Ramos (cell line): ENCODE measurements around the gene NISCH.

Experiments
- in situ Hi-C: fragments of 300-500 bp; cut with MboI; formaldehyde crosslinking; loops from one replicate; pipeline ENCODE4 v1.14.3; 2022; ENCODE audit warnings: low sequenced_read_pairs; ENCODE audit not compliant: unreplicated experiment

The NISCH gene

DNA sequence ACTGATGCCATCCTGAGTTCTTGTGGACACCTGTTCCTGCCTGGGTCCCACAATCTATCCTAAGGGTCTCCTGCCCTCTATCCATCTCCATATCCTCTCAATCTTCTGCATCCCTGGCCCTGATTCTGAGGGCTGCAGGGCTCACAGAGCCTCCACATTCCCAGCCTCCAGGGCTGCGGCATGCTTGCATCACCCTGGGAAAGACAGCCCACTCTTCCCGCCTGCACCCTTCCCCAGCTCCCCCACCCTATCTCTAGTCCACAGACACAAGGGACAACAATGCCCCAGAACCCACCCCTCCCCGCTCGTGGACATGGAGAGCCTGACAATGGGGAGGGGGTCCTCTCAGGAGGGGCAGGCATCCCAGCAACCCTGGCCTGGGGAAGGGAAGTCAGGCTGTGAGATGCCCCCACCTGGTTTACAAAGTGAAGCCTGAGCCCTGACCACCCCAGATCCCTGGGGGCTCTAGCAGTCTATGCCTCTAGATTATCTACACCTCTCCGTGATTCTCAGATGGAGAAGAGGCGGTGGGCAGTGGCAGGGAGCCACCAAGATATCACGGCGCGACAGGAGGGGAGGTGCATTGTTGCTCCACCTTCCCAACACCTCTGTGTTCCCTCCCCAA, 20.8 kb upstream of the NISCH start:
- in situ Hi-C loops: no loop called here

DNA sequence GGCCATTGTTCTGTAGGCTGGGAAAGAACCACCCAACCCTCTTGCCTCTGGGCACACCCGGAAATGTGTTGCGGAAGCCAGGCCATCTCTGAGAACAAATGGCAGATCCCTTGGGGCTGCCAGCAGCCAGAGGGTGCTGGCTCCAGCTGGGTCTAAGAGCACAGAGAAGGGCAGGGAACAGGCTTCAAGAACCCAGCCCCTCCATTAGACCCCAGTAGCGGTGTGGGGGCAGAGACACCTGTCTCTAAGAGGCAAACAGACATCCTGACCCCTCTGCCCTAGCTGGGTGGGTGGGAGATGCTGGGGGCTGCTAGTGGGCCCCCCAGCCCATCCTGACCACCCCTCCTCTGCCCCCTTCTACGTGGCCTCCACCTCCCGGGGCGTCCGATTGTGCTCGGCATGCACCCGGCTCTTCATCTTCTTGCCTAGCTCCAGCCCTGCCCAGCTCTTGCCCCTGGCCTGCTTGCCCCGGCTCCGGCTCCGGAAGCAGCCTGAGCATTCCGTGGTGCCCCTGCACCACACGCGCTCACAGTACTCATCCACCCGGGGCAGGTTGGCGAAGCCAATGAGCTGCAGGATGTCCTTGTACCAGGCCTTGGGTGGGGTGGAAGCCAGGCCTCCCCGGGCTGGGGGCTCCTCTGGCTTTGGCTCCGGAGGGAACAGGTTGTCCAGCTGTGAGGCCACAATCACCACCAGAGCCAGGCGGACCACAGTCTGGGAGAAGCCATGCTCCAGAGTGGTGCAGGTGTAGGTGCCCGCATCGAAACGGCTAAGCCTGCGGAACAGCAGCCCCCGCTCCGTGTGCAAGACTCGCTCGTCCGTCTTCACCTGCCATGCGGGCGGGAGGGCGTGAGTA, 19.9 kb upstream of the NISCH start:
- in situ Hi-C loops: no loop called here

DNA sequence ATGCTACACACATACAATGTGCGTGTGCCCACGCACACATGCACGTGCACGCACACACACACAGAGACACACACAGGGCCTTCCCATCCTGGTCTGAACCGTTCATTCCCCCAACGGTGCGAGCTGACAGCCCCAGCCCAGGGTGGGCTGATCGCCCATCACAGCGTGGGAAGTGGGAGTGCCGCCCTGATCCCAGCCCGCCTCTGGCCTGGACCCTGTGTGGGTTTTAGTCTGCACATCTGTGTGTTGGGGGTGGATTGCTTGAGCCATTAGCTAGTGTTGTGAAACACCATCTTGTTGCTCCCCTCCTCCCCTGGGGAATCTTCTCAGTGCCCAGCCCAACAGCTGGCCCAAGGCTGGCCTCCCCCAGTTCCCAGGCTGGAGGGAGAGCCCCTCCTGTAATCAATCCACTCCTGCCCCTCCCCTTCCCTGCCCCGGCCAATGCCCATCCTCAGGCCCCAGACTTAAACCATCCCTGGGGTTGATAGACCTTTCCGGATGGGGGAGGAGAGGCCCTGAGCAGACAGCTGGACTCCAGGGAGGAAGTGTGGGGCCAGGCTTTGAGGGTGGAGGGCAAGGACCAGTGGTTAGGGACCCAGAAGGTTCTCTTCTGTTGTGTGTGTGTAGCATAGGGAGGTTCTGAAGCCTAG, 18.8 kb upstream of the NISCH start:
- in situ Hi-C loops: no loop called here

DNA sequence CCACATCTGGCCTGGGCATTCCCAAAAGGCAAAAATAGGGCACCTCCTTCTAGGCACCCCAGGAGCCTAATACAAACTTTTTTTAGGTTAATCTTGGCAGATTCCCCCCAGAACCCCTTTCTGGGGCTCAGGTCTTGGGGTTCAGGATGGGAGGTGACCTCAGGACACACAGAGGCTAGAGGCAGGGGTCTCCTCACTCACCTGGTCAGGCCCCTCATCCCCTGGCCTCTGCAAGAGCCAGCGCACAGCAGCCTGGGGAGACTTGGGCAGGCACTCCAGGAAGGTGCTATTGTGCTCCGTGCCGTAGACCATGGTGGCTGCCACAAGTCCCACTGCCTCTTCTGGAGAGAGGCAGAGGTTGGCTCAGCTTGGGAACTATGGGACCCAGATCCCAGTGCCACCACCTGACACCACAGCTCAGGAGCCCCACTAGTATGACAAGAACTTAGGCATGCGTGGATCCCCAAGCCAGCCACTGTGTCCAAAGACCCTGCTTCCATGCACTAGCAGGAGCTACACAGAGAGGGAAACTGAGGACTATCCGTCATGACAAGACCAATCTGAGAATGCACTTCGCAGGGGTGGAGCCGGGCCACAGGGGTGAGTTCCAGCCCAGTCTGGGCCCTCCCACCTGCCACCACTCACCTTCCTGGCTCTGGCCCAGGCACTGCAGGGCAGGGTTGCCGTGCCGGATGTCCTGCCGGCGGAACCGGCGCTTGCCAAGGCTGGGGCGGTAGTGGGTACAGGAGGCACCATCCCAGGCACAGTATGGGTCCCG, 17.9 kb upstream of the NISCH start:
- in situ Hi-C loops: no loop called here

DNA sequence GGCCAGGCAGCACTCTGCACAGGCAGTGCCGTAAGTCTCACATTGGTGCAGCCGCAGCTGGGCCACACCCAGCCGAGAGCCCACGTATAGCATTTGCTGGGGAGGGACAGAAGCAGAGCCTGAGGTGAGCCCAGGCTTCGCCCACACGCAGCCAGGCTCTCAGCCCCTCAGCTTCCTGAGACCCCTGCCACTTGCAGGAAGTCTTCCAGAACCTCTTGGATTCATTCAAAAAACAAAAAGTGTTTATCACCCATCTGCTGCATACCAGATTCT, 17.4 kb upstream of the NISCH start:
- in situ Hi-C loops: no loop called here

DNA sequence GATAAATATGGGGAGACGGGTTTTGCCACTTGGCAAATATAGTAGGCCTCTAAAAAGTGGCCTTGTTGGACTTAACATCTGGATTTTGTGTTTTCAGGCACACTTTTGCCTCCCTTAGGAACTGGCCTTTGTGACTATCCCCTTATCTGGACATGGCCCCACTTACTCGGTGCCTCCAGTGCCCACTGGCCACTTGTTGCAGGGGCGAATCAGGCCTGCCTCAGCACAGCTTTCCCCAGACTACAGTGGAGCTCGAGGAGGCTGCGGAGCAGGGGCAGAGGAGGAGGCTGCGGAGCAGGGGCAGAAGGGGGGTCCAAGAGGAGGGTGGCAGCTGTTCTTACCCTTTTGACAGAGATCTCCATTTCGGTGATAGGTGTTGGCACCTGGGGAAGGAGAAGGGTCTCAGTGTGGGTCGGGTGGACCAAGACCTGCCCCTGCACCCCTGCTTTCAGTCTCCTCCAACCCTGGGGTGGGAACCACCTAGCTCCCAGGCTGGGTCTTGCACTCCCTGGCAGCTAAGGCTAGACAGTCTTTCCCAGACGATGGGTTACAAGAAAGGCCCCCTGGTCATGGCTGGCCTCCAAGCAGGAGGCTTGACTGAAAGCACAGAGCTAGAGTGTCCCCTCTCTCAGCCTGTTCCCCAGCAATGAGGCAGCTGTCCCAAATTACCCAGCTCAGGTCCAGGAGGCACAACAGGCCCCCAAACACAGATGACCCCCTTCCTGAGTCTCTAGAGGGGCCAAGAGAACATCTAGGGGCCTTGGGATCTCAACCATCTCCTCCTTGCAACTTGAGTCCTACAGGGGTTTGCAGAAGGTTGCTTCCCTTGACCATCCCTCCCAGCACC, 16.6 kb upstream of the NISCH start:
- in situ Hi-C loops: no loop called here

DNA sequence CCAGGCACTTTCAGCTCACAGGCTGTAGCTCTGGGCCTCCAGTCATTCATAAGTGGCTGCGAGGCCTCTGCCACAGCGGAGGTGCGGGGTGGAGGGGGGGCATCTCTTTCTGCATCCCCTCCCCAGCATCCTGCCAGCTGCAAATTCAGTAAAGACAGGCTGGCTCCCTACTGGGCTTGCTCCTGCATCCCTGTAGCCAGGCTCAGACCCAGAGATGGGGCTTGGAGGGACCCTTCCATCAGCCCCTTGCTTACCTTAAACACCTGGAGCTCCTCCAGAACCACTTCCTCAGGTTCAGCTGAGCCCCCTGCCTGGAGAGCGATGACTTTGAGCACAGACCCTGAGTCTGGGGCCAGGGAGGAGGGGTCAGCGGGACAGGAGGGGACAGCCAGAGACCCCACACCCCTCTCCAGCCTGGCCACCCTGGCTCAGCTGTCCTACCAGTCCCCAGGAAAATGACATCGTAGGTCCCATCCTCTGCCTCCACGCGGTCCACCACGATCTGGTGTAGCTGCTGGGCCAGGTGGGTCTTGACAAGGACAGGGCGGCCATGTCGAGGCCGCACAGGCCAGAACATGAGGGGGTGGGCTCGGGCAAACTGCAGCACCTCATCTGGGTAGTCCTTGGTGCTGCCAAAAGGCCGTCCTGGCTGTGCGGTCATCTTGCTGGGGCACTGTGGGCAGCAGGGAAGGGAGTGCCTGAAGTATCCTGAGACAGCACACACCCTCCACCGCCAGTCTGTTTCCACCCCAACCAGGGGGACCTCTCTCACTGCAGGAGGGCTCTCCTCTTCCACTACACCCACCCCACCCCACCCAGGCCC, 15.8 kb upstream of the NISCH start:
- in situ Hi-C loops: no loop called here

DNA sequence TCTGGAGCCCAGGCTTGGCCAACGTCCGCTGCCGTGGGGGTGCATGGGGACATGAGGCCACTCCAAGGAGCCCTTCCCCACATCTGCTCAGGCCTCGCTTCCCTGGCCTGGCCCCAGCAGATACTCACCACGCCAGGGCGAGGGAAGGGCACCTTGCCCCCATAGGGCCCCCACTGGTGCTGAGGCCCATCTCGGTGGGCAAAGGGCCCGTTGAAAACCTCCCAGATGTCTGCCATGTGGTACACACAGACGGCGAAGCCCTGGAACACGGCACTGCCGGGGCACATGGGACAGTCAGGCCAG, 15.2 kb upstream of the NISCH start:
- in situ Hi-C loops: no loop called here

DNA sequence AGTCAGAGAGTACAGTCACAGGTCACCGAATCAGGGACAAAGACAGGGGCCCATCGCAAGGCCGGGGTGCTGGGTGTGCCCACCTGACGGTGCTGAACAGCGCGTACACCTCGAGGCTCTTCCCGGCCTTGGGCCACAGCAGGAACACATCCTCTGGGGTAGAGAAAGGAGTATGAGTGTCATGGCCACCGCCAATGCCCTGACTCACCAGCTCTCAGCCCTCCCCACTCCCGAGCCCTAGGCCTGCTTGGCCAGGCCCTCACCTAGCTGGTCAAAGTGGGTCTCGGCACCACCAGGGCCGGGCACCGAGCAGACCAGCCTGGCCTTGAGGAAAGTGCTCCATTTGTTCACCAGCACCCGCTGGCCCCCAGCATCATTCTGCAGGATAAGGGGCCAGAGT, 14.7 kb upstream of the NISCH start:
- in situ Hi-C loops: no loop called here

DNA sequence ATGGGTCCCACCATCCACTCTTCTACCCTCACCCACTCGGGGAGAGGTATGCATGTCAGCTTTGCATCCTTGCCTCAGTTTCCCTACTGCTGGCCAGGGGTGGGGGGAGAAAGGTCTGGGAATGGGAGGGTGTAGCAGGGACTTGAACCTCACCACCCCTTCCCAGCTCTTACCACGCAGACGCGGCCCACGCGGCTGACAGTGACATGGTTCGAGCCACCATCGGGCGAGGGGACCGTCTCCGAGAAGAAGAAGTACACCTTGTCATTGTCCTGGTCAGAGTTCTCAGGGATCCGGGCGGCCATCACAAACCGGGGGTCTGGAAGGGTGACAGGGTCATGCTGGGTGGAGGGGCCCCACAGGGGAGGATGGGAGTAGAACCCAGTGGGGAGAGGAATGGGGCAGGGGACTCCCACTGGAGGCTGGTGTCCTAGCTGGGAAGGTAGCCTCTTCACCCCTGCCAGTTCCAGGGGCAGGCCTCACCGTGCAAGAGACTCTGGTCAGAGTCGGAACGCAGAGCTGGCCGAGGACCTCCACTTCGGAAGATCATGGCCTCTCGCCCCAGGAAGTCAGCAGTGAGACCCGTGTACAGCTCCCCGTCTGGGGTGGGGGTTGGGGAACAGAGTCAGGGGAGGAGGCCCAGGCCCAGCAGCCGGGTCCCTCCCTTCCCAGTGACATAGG, 14.2 kb upstream of the NISCH start:
- in situ Hi-C loops: no loop called here

DNA sequence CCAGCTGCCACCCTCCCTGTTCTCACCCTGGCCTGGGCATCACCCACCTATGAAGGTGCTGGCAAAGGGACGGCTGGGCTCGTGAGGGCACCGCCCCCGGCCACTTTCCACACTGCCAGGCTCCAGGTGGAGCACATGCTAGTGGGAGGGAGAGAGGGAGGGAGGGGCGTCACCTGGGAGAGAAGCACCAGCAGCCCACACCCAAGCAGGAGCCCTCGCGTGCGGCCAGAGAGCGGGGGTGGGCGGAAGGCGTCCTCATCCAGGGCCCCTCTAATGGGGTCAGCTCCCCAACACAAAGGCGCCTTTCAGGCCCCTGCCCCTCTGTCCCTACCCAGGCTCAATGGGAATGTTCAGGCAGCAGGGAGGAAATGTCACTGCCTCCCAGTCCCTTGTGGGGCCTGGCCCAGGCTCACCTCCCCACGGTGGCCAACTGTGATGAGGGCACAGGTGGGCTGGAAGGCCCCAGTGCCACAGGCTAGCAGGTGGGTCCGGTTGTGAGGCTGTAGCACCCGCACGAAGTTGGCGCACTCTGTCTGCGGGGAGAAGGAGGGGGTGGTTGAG, 13.6 kb upstream of the NISCH start:
- in situ Hi-C loops: no loop called here

DNA sequence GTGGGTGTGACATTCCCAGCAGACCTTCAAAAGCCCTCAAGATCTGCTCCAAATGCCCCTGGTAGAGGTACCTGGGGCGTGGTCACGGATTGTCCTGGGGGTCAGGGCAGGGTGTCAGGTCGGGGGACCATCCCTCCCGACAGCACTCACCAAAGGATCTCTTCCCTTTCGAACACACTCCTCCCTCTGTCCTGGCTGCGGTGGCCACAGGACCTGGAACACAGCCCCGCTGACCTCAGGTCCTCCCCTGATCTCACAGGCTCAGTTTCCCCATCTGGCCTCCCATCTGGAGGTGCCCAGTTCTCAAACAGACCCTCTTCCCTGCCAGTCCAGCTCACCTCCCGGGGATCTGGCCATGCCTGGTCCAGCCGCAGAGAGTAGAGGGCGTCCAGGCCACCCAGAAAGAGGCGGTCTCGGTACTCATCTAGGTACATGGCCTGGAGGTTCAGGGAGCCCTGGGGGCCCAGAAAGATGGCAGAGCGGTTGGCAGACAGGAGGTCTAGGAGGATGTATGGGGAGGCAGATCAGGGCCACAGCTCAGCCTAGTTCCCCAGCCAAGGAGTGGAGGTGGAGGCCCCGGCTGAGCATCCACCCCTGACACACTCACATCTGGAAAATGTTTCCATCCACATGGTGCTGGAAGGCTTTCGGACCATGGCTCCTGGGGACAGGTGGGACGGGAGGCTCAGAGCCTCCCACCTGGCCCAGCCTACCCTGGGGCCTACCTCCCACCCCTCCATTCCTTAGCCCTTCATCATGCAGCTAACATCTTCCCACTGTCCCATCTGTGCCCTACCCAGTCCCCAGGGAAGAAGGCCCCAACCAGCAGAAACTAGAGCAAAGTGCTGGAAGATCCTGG, 12.8 kb upstream of the NISCH start:
- in situ Hi-C loops: no loop called here

DNA sequence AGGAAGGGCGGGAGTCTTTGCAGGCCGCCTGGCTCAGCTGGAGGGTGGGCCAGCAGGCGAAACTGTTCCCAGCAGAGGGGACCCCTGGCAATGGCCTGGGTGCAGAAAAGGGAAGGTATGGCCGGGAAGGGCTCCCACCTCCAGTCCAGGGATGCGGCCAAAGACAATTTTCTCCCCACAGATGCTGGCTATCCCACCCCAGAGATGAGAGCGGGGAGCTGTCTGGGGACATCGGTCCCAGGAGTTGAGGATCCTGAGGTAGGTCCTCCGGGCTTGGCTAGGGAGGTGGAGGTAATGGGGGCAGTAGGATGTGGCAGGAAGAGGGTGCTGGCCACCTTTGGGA, 12.2 kb upstream of the NISCH start:
- in situ Hi-C loops: no loop called here

DNA sequence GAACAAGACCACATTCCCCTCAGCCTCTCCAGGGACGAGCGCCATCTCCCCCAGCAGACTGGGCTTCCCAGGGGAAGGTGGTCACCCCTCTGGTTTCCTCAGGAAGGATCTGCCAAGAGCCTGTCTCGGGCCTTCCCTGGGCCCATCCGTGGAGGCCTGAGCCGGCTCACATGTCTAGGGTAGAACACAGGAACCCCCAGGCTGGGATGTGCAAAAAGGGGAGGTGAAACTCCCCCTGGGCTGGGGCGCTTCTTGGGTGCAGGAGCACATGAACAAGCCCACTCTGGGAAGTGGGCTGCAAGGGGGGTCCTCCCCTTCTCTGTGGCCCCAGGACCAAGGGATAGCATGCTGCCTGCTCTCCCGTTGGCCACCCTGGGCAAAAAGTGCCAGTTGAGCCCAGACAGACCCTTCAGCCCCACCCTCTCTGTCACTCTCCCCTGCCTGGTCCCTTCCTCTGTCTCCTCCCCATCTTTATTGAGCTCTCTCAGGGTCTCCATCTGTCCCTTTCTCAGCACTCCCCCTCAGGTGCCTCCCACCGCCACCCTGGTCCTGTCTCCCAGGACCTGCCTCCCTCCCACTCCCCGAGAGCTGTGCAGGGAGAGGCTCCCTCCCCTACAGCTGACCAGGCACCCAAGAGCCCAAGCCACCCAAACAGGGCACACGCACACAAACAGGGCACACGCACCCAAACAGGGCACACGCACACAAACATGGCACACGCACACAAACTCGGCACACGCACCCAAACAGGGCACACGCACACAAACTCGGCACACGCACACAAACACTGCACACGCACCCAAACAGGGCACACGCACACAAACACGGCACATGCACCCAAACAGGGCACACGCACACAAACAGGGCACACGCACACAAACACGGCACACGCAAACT, 11.4 kb upstream of the NISCH start:
- in situ Hi-C loops: no loop called here

DNA sequence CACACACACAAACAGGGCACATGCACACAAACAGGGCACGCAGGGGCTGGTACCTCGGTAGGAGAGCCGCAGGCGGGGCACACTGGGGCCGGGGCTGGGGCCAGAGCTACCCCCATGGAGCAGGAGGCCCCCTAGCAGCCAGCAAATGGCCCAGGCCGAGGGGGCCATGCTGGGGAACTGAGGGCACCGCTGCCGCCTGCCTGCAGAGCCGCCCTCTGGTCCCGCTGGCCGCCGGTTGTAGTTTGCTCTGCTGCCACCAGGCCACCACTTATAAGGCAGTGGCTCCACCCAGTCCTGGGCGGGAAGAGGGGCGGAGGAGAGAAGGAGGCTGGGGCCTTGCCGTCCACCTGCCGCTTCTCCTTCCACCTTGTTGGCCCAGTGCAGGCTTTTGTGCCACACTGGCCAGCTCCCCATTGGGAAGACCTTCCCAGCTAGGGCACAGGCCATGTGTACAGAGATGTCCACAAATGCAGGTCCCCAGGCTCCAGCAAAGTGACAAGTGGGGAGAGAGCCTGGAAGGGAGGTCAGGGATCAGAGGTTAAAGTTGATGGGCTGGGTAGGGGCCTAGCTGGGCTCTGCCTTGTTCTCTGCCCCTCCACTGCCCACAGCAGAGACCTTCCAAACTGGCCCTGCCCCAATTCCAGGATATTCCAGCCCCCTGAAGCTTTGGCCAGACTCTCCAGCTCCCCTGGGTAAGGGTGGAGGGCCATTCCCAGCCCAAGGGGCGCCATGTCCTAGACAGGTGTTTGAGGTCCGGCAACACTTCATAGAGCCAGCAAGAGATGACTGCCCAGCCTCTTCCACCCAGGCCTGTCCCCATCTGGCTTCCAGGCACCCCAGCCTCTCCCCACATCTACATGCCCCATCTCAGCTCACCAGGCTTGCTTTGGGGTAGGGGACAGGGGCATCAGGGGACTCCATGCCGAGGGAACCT, 10.3 kb upstream of the NISCH start, which contains the start of gene SEMA3G:
SEMA3G (minus strand) TSS at position 244 of the 934 bp plus-strand sequence; CDS start at position 168, 76 bp downstream.
- in situ Hi-C loops: no loop called here

DNA sequence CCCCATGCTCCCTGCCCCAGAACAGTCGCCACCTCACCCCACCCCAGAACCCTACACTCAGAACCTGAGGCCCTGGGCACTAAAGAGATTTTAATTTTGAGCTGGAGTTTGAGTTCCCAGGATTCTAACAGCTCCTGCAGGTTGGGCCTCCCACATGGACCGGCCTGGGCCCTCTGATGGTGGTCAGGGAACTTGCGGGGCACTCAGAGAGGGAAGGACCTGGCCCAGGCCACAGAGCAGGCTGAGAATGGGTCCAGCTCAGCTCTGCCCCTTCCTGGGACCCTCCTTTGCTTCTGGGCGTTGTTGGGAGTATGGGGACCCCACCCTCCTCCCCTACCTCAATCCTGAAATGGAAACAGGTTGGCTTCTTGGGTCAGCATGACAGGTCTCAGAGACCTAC, 9.4 kb upstream of the NISCH start:
- in situ Hi-C loops: no loop called here
